LNCAP (cell line): ENCODE measurements around the gene DYRK1A.

ENCODE experiments used
- CTCF ChIP-seq: fragments of 450-650 bp; IDR thresholded peaks from 2 replicates; pipeline ENCODE4 v1.5.1; 2017; ENCODE audit warnings: mild to moderate bottlenecking

DYRK1A gene

GRCh38 chr21:37419228-37419906 is 52.8 kb downstream of the DYRK1A start:
- TF ChIP-seq CTCF = no peak

- no peak for TF ChIP-seq CTCF
Measured at GRCh38 chr21:37421306-37421705, 54.7 kb downstream of the DYRK1A start.

- no peak for TF ChIP-seq CTCF
Measured at GRCh38 chr21:37422382-37422781, 55.8 kb downstream of the DYRK1A start.

GRCh38 chr21:37423103-37423502 is 56.5 kb downstream of the DYRK1A start:
- no peak for TF ChIP-seq CTCF

- no peak for TF ChIP-seq CTCF
Measured at GRCh38 chr21:37424396-37424795, 57.8 kb downstream of the DYRK1A start.

GRCh38 chr21:37425001-37425400 is 58.4 kb downstream of the DYRK1A start:
- no peak for TF ChIP-seq CTCF

GRCh38 chr21:37425684-37426083 is 59.1 kb downstream of the DYRK1A start:
- TF ChIP-seq CTCF = no peak

GRCh38 chr21:37427221-37427620 is 60.6 kb downstream of the DYRK1A start:
- no peak for TF ChIP-seq CTCF
